HepG2 (cell line): ENCODE results near the gene AARSD1. TPM values are rescaled to one million over a fixed set of nuclear protein-coding genes. Genes with fewer than 3 reads are reported as not detected.

Experiments
- ATAC-seq: fragments of 200-7000 bp; cut with Tn5 transposase; 3 replicates; pipeline ENCODE4 v1.9.1; 2020; ENCODE audit warnings: mild to moderate bottlenecking, moderate library complexity
- BruUV-seq: library from RNA; stranded (reverse); fragments of 400-500 nt; replicated peaks from 2 replicates; lab custom pipeline; 2021; lab: Mats Ljungman, UMichigan
- CTCF ChIA-PET: fragments of 300-600 bp; formaldehyde crosslinking; extraction: SDS; loops from one replicate; lab custom pipeline; 2021; ENCODE audit warnings: low total read pairs, inconsistent platforms, low intra/inter-chr PET ratio; lab: Yijun Ruan, JAX
- POLR2A ChIA-PET: fragments of 350-600 bp; sonication (Branson Sonifier 250); formaldehyde crosslinking; loops from one replicate; lab custom pipeline; 2020; ENCODE audit warnings: antibody characterized with exemption, inconsistent platforms; lab: Yijun Ruan, JAX
- DNase-seq: peaks from one replicate; pipeline ENCODE4 v3.0.0-alpha.2; 2015; ENCODE audit warnings: low spot score
- FAIRE-seq: peaks from 3 replicates; lab custom pipeline; 2011; peaks lifted over from hg19 to GRCh38; lab: Jason Lieb, UNC
- H2AFZ ChIP-seq: one replicate; pipeline ENCODE4 v1.6.1; 2011; ENCODE audit warnings: low read length, inconsistent platforms
- H3K27ac ChIP-seq: fragments of 300-600 bp; 3 replicates; pipeline ENCODE4 v1.8.0; 2011; ENCODE audit warnings: mixed run types, mild to moderate bottlenecking, mixed read lengths, low read length, inconsistent platforms; ENCODE audit not compliant: insufficient read depth; ENCODE audit errors: extremely low read length
- H3K27me3 ChIP-seq, 2 experiments: fragments of 200-600 bp in 1 of 2; 2 replicates in 1 of 2; 3 replicates in 1 of 2; pipeline versions ENCODE4 v1.6.0 to v1.8.0; 2011; ENCODE audit warnings: low read length in 2 of 2, mild to moderate bottlenecking in 2 of 2, moderate library complexity in 2 of 2, inconsistent platforms in 1 of 2; ENCODE audit not compliant: insufficient read depth in 2 of 2, control insufficient read depth in 1 of 2
- H3K36me3 ChIP-seq, 2 experiments: fragments of 200-600 bp in 1 of 2; replicated peaks in 1 of 2; 2 replicates in 1 of 2; 3 replicates in 1 of 2; pipeline versions ENCODE4 v1.5.1 to v1.8.0; 2011; ENCODE audit warnings: low read length in 2 of 2, inconsistent platforms in 1 of 2; ENCODE audit not compliant: insufficient read depth in 2 of 2, control insufficient read depth in 1 of 2
- H3K4me1 ChIP-seq: 2 replicates; pipeline ENCODE4 v1.5.1; 2012; ENCODE audit warnings: low read length, inconsistent platforms; ENCODE audit not compliant: insufficient read depth
- H3K4me2 ChIP-seq: 2 replicates; pipeline ENCODE4 v1.6.0; 2011; ENCODE audit warnings: low read depth, low read length, inconsistent platforms
- H3K4me3 ChIP-seq, 3 experiments: fragments of 200-600 bp in 1 of 3; sonication (generic), shearing (Covaris generic) in 1 of 3; replicated peaks in 1 of 3; 2 replicates each; pipeline ENCODE4 v1.5.1; 2011 to 2016; ENCODE audit warnings: low read length in 3 of 3, inconsistent platforms in 2 of 3, low read depth in 2 of 3, mild to moderate bottlenecking in 2 of 3, control low read depth in 1 of 3, mixed read lengths in 1 of 3; ENCODE audit not compliant: insufficient read depth in 1 of 3
- H3K79me2 ChIP-seq: one replicate; pipeline ENCODE4 v1.6.1; 2011; ENCODE audit warnings: low read length, inconsistent platforms; ENCODE audit not compliant: insufficient read depth
- H3K9ac ChIP-seq: 2 replicates; pipeline ENCODE4 v1.6.0; 2011; ENCODE audit warnings: mild to moderate bottlenecking, low read depth, low read length, inconsistent platforms; ENCODE audit not compliant: insufficient read depth
- H3K9me3 ChIP-seq: 2 replicates; pipeline ENCODE4 v1.5.1; 2012; ENCODE audit warnings: mild to moderate bottlenecking, low read length
- H4K20me1 ChIP-seq: 2 replicates; pipeline ENCODE4 v1.6.0; 2011; ENCODE audit warnings: inconsistent platforms, mild to moderate bottlenecking, low read length, moderate library complexity; ENCODE audit not compliant: insufficient read depth
- CENPBD1 ChIP-seq: sonication (generic); formaldehyde crosslinking; IDR thresholded peaks from 2 replicates; pipeline ENCODE4 v1.8.0; 2022; ENCODE audit warnings: missing genetic modification reagents, low read depth, mild to moderate bottlenecking, borderline replicate concordance
- ISL2 ChIP-seq: sonication (generic); formaldehyde crosslinking; IDR thresholded peaks from 2 replicates; pipeline ENCODE4 v1.5.0; 2020; ENCODE audit warnings: missing genetic modification reagents
- MED1 ChIP-seq: sonication (generic); formaldehyde crosslinking; IDR thresholded peaks from 2 replicates; pipeline ENCODE4 v1.4.0; 2020; ENCODE audit warnings: missing genetic modification reagents
- MTERF4 ChIP-seq: sonication (generic); formaldehyde crosslinking; IDR thresholded peaks from 2 replicates; pipeline ENCODE4 v1.8.0; 2023; ENCODE audit warnings: mild to moderate bottlenecking, missing genetic modification reagents
- PPARG ChIP-seq: conservative IDR thresholded peaks from 2 replicates; pipeline ENCODE4 v1.6.1; 2016; ENCODE audit warnings: missing biosample characterization, missing genetic modification reagents
- RNF2 ChIP-seq: fragments of 450-650 bp; conservative IDR thresholded peaks from 2 replicates; pipeline ENCODE4 v1.6.1; 2016; ENCODE audit warnings: low read depth
- ZFP36L1 ChIP-seq: sonication (generic); formaldehyde crosslinking; IDR thresholded peaks from 2 replicates; pipeline ENCODE4 v1.8.0; 2022; ENCODE audit warnings: mild to moderate bottlenecking, missing genetic modification reagents, moderate library complexity
- ZNF251 ChIP-seq: sonication (generic); formaldehyde crosslinking; IDR thresholded peaks from 2 replicates; pipeline ENCODE4 v1.9.0; 2021; ENCODE audit warnings: mild to moderate bottlenecking, missing genetic modification reagents
- ZNF782 ChIP-seq: sonication (generic); formaldehyde crosslinking; IDR thresholded peaks from 2 replicates; pipeline ENCODE4 v1.4.0; 2020; ENCODE audit warnings: missing genetic modification reagents, mild to moderate bottlenecking, borderline replicate concordance
- ZSCAN25 ChIP-seq: sonication (generic); formaldehyde crosslinking; IDR thresholded peaks from 2 replicates; pipeline ENCODE4 v1.8.0; 2022; ENCODE audit warnings: mild to moderate bottlenecking, missing genetic modification reagents
- WGBS: methylation state at CpG from one replicate; pipeline ENCODE4 v1.1.6; 2017; ENCODE audit warnings: low lambda C conversion rate; 5-methylcytosine and 5-hydroxymethylcytosine counted together
- in situ Hi-C: cut with HindIII; loops from 2 replicates; pipeline ENCODE4 v1.10.0; 2017; ENCODE audit warnings: low pct_unique_long_range_greater_than_20kb; ENCODE audit not compliant: extremely low pct_ligation_motif_present
- intact Hi-C: fragments of 100-400 bp; cut with micrococcal nuclease; formaldehyde crosslinking; loops from one replicate; pipeline ENCODE4 v1.10.0; 2022; ENCODE audit not compliant: unreplicated experiment
- polyA plus RNA-seq, 8 experiments: library from polyadenylated mRNA; depleted of rRNA in 3 of 8; stranded (reverse) in 7 of 8; unstranded in 1 of 8; fragments of >200 nt; fragmentation: Illumina TruSeq in 4 of 8; extraction: Trizol in 4 of 8; gene quantifications; 2 replicates each; pipeline versions ENCODE4 v1.2.1 to v1.2.3, GENCODE V29; 2011 to 2016; ENCODE audit warnings: low read depth in 4 of 8, missing spikeins in 1 of 8, mixed read lengths in 1 of 8; ENCODE audit not compliant: insufficient read depth in 1 of 8
- total RNA-seq, 5 experiments: library from RNA; depleted of rRNA; stranded (reverse); fragments of >200 nt; fragmentation: Illumina TruSeq; extraction: Trizol; gene quantifications; 2 replicates each; pipeline ENCODE4 v1.2.3, GENCODE V29; 2016; ENCODE audit warnings: low read depth in 1 of 5
- TF ChIP-seq, protein P1 (sequence below): sonication (generic); formaldehyde crosslinking; IDR thresholded peaks from 2 replicates; pipeline ENCODE4 v1.5.1; 2020; ENCODE audit warnings: missing genetic modification reagents, mild to moderate bottlenecking, borderline replicate concordance
- TF ChIP-seq, protein P2 (sequence below): sonication (generic); formaldehyde crosslinking; IDR thresholded peaks from 2 replicates; pipeline ENCODE4 v1.4.0; 2020; ENCODE audit warnings: missing genetic modification reagents, mild to moderate bottlenecking, borderline replicate concordance
- TF ChIP-seq, protein P3 (sequence below): sonication (generic); formaldehyde crosslinking; IDR thresholded peaks from 2 replicates; pipeline ENCODE4 v1.4.0; 2020; ENCODE audit warnings: missing genetic modification reagents, borderline replicate concordance

AARSD1 gene
- total and polyA plus RNA-seq, 2 of the 13 experiments (the other 11 are each of a cell fraction or from before 2014, with no cell fraction given): 24.7 to 29.3 TPM

DNA sequence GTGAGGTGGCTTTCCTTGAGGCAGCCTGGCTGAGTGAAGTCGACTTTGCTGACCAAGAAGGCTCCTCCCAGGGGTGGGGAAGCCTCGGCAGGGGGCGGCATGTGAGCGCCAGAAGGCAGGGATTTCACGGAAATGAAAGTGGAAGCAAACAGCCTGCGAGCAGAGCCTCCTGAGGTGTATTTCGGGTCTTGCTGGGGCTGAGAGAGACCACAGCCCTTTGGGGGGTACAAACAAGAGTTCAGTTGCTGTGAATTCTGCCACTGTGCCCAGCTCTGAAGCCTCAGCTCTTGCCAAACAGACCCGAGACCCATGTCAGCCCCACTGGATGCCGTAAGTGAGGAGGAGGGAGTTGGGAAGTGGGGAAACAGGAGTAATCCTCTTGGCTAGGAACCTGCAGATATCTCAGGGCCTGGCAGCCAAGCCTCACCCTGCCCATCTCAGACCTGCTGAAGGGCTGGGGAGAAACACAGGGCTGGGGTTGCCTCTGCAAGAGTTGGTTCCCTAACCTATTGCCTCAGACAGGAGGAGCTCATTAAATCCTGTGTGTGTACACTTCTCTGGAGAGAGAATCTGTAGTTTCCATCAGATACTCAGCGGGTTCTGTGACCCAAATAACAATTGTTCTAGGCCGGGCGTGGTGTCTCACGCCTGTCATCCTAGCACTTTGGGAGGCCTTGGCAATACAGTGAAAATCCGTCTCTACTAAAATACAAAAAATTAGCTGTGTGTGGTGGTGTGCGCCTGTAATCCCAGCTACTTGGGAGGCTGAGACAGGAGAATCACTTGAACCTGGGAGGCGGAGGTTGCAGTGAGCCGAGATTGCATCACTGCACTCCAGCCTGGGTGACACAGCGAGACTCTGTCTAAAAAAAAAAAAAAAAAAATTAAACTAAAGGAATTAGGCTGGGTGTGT is 42.6 kb upstream of the AARSD1 start, which contains the start of gene IFI35:
Gene IFI35, plus strand, starts transcription at position 146 of the 913 bp plus-strand sequence. Its CDS starts 164 bp downstream, at position 310.
- BruUV-seq: TSS peak; percentile 44
- peaks cover 5 to 15% of the 10 kb centered on the region in 2 experiments for H3K36me3 ChIP-seq
- no peaks in the 10 kb centered on the region; a peak in 1 of 5 replicates for H3K27me3 ChIP-seq
- peak within 1 kb of the TSS; percentile 92 for H3K9ac ChIP-seq
- intact Hi-C loops (loop anchor here (5.0 kb wide), 1 partner anchor 165 kb away; the partner anchor contains the start of gene NBR1), in situ Hi-C loops (no loop called here)
- POLR2A ChIA-PET: interaction anchor here (0.6 to 8.3 kb wide), 10 partner anchors 9 to 221 kb away, joined by 3 to 162 read pairs (median 4); partner anchors contain the start of genes NBR1, RPL27, TMEM106A and VAT1
- FAIRE-seq (peak; percentile 59), DNase-seq (peak; percentile 83), ATAC-seq (peak; percentile 78)
- peak within 1 kb of the TSS; percentile 71 to 92 (median 88) for H3K4me3 ChIP-seq
- no peaks in the 10 kb centered on the region for H3K9me3 ChIP-seq
- peak within 1 kb of the TSS; percentile 92 for H3K4me2 ChIP-seq
- peaks cover 4% of the 10 kb centered on the region; the same call in 1 of the 2 replicates for H4K20me1 ChIP-seq
- WGBS: 16% methylated on average over 18 of the region's 18 CpGs
- peak within 1 kb of the TSS; percentile 92 for H3K27ac ChIP-seq
- peaks cover 7% of the 10 kb centered on the region for H3K79me2 ChIP-seq
- peaks cover 81% of the 10 kb centered on the region for H3K4me1 ChIP-seq
- peak within 1 kb of the TSS; percentile 75 for H2AFZ ChIP-seq
- CTCF ChIA-PET: no interaction called here
- TF ChIP-seq CENPBD1 (CRISPR knock-in tag) (no peak), ZFP36L1 (CRISPR knock-in tag) (no peak; the same call in none of the 2 replicates), ZNF251 (CRISPR knock-in tag) (0 out of 2 replicates have a peak, but pooled peaks have one; percentile 41), MED1 (CRISPR knock-in tag) (peak; percentile 74; the same call in 1 of the 2 replicates), MTERF4 (CRISPR knock-in tag) (0 out of 2 replicates have a peak, but pooled peaks have one; percentile 23), RNF2 (no peak), PPARG (CRISPR knock-in tag) (0 out of 2 replicates have a peak, but pooled peaks have one; percentile 26), ISL2 (CRISPR knock-in tag) (peak; percentile 79), ZSCAN25 (CRISPR knock-in tag) (peak; percentile 47; the same call in 1 of the 2 replicates), ZNF782 (0 out of 2 replicates have a peak, but pooled peaks have one; percentile 16)
- TF ChIP-seq, protein P1, sequence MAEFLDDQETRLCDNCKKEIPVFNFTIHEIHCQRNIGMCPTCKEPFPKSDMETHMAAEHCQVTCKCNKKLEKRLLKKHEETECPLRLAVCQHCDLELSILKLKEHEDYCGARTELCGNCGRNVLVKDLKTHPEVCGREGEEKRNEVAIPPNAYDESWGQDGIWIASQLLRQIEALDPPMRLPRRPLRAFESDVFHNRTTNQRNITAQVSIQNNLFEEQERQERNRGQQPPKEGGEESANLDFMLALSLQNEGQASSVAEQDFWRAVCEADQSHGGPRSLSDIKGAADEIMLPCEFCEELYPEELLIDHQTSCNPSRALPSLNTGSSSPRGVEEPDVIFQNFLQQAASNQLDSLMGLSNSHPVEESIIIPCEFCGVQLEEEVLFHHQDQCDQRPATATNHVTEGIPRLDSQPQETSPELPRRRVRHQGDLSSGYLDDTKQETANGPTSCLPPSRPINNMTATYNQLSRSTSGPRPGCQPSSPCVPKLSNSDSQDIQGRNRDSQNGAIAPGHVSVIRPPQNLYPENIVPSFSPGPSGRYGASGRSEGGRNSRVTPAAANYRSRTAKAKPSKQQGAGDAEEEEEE (CRISPR knock-in tag): peak; percentile 56; the same call in 1 of the 2 replicates
- TF ChIP-seq, protein P2, sequence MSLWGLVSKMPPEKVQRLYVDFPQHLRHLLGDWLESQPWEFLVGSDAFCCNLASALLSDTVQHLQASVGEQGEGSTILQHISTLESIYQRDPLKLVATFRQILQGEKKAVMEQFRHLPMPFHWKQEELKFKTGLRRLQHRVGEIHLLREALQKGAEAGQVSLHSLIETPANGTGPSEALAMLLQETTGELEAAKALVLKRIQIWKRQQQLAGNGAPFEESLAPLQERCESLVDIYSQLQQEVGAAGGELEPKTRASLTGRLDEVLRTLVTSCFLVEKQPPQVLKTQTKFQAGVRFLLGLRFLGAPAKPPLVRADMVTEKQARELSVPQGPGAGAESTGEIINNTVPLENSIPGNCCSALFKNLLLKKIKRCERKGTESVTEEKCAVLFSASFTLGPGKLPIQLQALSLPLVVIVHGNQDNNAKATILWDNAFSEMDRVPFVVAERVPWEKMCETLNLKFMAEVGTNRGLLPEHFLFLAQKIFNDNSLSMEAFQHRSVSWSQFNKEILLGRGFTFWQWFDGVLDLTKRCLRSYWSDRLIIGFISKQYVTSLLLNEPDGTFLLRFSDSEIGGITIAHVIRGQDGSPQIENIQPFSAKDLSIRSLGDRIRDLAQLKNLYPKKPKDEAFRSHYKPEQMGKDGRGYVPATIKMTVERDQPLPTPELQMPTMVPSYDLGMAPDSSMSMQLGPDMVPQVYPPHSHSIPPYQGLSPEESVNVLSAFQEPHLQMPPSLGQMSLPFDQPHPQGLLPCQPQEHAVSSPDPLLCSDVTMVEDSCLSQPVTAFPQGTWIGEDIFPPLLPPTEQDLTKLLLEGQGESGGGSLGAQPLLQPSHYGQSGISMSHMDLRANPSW (CRISPR knock-in tag): no peak
- TF ChIP-seq, protein P3, sequence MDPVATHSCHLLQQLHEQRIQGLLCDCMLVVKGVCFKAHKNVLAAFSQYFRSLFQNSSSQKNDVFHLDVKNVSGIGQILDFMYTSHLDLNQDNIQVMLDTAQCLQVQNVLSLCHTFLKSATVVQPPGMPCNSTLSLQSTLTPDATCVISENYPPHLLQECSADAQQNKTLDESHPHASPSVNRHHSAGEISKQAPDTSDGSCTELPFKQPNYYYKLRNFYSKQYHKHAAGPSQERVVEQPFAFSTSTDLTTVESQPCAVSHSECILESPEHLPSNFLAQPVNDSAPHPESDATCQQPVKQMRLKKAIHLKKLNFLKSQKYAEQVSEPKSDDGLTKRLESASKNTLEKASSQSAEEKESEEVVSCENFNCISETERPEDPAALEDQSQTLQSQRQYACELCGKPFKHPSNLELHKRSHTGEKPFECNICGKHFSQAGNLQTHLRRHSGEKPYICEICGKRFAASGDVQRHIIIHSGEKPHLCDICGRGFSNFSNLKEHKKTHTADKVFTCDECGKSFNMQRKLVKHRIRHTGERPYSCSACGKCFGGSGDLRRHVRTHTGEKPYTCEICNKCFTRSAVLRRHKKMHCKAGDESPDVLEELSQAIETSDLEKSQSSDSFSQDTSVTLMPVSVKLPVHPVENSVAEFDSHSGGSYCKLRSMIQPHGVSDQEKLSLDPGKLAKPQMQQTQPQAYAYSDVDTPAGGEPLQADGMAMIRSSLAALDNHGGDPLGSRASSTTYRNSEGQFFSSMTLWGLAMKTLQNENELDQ (CRISPR knock-in tag): no peak
